Esophagus squamous epithelium (tissue), 4 donors: ENCODE measurements around the gene TTC9C.

Experiments
- POLR2A ChIP-seq, 4 donors: fragments of 450-650 bp; IDR thresholded peaks; one replicate each; pipeline ENCODE4 v1.6.1; 2017; ENCODE audit warnings: antibody characterized with exemption in 4 of 4, mild to moderate bottlenecking in 4 of 4, moderate library complexity in 3 of 4
- TF ChIP-seq, protein P1 (sequence below), 6 experiments: fragments of 450-650 bp in 4 of 6; fragments of 200-600 bp in 2 of 6; sonication (generic) in 2 of 6; IDR thresholded peaks; one replicate each; pipeline ENCODE4 v1.5.1; 2016 to 2019; ENCODE audit warnings: antibody characterized with exemption in 6 of 6, mild to moderate bottlenecking in 4 of 6, moderate library complexity in 4 of 6

- TF ChIP-seq, protein P1, sequence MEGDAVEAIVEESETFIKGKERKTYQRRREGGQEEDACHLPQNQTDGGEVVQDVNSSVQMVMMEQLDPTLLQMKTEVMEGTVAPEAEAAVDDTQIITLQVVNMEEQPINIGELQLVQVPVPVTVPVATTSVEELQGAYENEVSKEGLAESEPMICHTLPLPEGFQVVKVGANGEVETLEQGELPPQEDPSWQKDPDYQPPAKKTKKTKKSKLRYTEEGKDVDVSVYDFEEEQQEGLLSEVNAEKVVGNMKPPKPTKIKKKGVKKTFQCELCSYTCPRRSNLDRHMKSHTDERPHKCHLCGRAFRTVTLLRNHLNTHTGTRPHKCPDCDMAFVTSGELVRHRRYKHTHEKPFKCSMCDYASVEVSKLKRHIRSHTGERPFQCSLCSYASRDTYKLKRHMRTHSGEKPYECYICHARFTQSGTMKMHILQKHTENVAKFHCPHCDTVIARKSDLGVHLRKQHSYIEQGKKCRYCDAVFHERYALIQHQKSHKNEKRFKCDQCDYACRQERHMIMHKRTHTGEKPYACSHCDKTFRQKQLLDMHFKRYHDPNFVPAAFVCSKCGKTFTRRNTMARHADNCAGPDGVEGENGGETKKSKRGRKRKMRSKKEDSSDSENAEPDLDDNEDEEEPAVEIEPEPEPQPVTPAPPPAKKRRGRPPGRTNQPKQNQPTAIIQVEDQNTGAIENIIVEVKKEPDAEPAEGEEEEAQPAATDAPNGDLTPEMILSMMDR (IDR thresholded peaks at IDR 0.05) = no peak
- TF ChIP-seq POLR2A (IDR thresholded peaks at IDR 0.05) = no peak
These were observed 4.5 kb downstream of the TTC9C start for GRCh38 chr11:62732830-62733229.
